ENCODE results near the gene PROB1. TPM values are rescaled to one million over a fixed set of nuclear protein-coding genes. Genes with fewer than 3 reads are reported as not detected.
"Not testable (repeated sequence)": the region's sequence is repeated elsewhere in the genome, so short reads cannot be mapped to it uniquely, and the experiment has no call there.

The PROB1 gene
- total RNA-seq, 1 experiment from 2014 or later = 0.78 TPM

DNA sequence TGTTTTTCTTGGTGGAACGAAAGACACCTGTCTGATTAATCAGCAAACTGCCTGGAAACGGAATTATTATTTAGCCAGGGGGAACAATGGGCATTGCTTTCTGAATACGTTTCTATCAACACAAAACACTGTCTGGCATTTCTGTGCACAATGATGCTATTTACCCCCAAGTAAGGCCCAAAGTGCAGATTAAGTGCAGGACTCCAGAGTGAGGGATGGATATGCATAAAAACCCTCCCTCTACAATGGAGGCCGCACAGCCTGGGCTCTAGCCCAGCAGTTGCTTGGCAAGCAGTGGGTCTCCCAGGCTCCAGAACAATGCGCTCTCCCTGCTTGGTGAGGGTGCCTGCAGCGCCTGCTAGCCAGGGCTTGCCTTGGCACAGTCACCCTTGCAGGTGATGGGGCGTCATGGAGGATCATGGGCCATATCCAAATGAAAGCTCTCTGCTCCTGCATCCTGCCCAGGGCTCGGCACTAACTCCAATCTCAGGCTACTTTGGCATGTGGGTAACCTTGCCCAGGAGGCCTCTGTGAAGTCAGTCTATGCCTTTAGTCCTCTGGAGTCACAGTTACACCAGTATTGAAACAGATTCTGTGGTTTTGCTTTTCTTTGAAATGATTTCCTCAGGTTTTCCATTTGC is 20.4 kb upstream of the PROB1 start:
- in situ Hi-C loops (cut with HindIII; ENCODE audit: low sequenced_read_pairs) = no loop called here
- DNase-seq (ENCODE audit: low spot score) = peak; percentile 80

DNA sequence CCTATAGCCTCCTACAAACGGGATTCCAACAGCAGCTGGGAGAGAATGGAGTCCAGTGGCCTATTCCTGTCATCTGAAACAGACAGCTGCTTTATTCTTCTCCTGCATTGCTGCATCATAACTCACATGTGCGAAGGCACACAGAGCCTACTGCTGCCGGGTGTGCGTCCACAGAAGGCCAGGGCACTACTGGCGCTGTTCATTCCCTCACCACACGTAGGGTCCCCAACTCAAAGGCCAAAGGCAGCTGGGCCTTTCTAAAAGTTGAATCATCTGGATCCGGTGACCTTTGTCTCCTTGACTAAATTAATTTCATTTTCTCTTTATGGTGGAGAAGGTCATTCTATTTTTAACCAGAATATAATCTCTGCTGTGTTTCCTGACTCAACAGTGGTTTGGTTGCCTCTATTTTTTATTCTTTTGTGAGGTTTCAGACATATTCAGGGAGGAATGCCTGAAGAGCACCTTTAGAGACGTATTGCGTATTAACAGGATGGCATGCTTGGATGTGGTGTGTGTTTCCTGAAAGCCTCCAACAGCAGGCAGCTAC is 19.8 kb upstream of the PROB1 start:
- in situ Hi-C loops (cut with HindIII; ENCODE audit: low sequenced_read_pairs) = no loop called here
- no peak for DNase-seq (ENCODE audit: low spot score)

DNA sequence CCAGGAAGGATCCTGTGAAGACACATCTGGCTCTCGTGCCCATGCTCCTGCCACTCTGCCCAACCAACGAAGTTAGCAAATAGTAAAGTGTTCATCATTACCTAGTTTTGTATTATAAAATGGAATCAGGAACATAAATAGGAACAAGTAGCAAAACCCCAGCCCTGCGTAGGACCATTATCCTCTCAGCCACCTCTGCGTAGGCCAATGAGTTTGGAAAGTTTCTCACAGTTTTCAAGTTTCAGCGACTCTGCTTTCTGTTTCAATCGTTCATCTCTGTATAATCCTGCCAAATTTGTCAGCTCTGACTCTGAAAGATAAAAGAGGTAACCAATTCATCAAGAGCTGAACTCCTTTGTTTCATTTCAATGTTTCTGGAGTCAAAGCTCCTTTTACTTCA is 19.1 kb upstream of the PROB1 start:
- in situ Hi-C loops (cut with HindIII; ENCODE audit: low sequenced_read_pairs) = no loop called here
- no peak for DNase-seq (ENCODE audit: low spot score)

DNA sequence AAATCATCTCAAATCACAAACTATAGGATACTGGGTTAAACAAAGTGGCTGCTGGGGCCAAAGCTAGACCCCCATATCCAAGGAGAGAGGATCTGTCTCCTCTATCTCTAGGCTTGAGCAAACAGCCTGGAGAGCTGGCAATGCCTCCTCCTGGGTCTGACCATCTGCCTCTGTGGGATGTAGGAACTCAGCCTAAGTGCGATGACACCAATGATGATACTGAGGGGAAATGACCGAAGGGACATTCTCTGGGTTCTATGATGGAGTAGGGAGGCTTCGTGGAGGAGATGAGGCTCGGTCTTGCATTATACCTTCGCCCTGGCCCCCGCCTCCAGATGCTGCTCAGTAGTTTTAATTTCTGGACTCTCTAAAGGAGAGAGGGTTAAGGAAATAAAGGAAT is 18.2 kb upstream of the PROB1 start:
- in situ Hi-C loops (cut with HindIII; ENCODE audit: low sequenced_read_pairs) = no loop called here
- DNase-seq (ENCODE audit: low spot score) = peak; percentile 15

DNA sequence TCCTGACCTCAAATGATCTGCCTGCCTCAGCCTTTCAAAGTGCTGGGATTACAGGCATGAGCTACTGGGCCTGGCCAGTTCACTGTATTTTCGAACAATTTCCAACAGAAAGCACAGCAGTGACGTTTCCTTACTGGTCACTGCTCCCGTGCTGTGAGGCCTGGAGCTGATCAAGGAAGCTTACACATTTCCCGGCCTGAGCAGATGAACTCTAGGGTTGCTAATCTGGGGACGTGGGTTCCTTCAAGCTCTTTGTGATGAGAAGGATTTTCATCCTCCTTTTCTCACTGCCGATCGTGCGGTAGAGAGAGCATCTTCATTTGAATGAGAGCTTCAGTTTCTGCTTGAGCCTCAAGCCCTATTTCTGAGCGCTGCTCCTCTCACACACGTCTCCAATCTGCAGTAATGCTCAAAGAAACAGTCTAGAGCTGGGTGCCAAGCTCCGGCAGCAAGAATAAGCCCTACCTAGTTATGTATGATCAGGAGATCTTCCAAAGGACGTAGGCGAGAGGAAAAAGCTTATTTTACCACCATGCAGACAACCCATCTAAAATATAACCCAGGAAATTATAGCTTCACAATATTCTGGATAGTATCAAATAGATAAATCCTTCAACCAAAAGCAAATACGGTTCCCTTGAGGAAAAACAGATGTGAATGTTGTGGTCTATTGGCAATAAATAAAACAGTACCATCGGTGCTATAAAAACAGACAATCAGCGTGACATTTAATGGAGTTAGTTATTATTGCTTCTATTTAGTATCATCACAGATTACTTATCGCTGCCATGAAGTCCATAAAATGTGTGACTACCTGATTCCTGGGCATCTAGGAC is 16.3 kb upstream of the PROB1 start:
- no peak for DNase-seq (ENCODE audit: low spot score)
- in situ Hi-C loops (cut with HindIII; ENCODE audit: low sequenced_read_pairs) = no loop called here

DNA sequence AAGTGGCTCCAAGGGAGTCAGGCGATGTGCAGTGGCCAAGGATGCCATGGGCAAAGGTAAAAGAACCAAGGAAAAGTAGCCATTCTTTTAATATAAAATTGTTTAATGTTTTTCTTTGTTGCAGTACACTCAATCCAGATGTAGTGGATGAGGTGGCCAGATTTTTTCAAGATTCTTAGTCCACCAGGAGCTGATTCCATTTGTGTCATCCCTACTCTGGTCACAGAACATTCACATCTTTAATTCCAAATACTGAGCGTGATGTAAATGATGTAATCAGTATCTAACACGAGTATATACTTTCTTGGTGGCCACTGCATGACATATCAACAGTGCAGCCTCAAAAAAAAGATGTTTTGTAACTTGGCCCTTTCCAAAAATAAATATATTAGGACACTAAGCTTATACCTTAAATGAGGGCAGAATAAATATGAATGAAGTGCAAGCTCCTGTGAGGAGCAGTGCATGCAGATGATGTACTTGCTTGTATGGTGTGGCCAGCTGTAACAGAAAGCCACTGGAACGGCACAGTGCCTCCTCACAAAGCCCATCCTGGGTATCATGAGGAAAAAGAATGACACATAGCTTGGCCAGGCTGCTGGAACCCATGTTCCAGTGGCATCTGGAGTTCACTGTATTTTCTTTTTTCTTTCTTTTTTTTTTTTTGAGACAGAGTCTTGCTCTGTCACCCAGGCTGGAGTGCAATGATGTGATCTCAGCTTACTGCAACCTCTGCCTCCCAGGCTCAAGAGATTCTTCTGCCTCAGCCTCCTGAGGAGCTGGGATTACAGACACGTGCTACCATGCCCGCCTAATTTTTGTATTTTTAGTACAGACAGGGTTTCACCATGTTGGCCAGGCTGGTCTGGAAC is 15.5 kb upstream of the PROB1 start:
- in situ Hi-C loops (cut with HindIII; ENCODE audit: low sequenced_read_pairs) = no loop called here

DNA sequence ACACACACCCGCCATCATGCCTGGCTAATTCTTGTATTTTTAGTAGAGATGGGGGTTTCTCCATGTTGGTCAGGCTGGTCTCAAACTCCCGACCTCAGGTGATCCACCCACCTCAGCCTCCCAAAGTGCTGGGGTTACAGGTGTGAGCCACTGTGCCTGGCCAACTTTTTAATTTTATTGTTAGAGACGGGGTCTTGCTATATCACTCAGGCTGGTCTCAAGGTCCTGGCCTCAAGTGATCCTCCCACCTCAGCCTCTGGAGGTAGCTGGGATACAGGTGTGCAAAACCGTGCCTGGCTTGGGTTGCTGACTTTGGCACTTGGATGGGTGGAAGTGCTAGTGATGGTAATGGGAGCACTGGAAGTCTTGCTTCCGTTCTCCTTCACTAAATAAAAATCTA is 14.2 kb upstream of the PROB1 start:
- DNase-seq (ENCODE audit: low spot score); in situ Hi-C loops (cut with HindIII; ENCODE audit: low sequenced_read_pairs): not testable (repeated sequence)

More for the DNA sequence above, 15.5 kb upstream of the PROB1 start:
- DNase-seq (ENCODE audit: low spot score) = no peak

DNA sequence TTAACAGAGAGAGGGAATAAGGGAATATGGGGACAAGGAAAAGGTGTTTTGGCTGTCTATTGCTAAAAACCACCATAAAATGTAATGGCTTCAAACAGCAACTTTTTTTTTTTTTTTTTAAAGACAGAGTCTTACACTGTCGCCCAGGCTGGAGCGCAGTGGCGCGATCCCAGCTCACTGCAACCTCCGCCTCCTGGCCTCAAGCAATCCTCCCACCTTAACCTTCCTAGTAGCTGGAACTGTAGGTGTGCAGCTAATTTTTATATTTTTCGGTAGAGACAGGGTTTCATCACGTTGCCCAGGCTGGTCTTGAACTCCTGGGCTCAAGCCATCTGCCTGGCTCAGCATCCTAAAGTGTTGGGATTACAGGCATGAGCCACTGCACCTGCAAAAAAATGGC is 13.3 kb upstream of the PROB1 start:
- no peak for DNase-seq (ENCODE audit: low spot score)
- in situ Hi-C loops (cut with HindIII; ENCODE audit: low sequenced_read_pairs) = no loop called here

DNA sequence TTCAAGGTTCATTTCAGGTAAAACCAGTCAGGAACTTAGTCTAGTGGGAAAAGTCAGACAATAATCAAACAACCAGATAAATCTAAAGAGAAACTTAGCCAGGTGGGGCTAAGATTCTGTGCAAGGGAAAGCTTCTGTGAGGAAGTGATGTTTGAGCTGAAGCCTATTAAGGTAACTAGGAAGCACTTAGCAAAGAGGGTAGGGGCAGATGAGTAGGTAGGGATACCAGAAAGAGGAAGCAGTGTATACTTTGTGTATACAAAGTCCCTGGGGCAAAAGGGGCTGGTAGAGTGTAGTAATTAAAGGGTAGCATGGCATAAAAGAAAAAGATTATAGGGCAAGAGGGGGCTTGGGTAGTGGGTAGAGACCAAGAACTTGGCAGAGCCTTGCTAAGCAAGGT is 12.6 kb upstream of the PROB1 start:
- no peak for DNase-seq (ENCODE audit: low spot score)
- in situ Hi-C loops (cut with HindIII; ENCODE audit: low sequenced_read_pairs) = no loop called here

DNA sequence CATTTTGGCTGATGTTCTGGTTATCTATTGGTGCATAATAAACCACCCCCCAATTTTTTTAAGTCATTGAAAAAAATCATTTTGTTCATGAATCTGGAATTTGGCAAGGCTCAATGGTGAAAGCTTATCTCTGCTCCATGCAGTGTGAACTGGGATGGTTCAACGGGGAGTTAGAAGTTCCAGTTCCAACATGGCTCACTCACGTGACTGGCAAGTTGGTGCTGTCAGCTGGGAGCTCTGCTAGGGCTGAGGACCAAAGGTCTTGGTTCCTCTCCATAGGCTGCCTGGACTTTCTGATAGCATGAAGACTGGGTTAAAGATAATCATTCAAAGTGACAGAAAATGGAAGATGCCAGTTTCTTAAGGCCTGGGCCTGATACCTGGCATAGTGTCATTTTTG is 12.1 kb upstream of the PROB1 start:
- DNase-seq (ENCODE audit: low spot score) = no peak
- in situ Hi-C loops (cut with HindIII; ENCODE audit: low sequenced_read_pairs) = no loop called here

DNA sequence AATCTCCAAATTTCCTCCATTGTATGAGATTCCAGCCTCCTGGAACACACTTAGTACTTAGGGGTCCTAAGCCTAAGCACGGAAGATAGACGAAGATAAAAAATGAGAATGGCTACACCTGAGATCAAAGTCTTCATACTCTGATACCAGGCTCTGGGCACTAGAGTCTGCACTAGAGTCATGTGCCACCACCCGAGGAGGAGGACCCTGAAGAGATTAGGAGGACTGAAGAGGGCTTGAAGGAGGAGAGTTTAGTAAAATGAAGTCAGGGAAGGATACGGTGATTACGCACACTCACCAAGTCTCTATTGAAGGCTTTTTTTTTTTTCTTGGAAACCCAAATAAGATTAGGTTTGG is 9.6 kb upstream of the PROB1 start:
- in situ Hi-C loops (cut with HindIII; ENCODE audit: low sequenced_read_pairs) = no loop called here

DNA sequence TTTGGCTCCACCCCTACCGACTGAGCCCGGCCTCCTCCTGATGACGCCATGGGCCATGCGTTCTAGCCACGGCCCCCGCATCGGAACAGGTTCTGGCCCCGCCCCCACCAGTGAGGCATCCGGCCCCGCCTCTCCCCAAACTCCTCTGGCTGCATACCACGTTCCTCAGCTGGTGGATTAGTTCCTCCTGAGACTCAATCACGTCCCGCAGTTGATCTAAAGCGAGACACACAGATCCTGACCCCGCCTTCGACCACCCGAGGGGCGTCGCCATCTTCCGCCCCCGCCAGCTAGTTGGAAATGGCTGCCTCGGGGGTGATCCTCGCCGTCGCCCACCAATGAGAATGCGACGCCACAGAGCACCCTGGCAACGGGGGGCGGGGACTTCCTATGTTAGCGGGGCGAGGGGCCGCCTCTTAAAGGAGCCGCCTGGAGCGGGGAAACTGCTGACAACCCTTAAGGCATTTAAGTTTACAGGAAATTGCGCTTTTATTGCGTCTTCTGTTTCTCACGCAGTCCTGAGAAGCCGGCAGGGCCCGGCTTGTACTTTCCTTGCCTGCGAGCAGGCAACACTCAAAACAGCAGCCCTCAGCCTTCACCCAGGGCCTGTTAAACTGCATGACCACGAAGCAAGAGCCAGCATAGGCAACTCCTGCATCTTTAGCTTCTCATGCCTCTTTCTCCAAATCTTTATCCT is 9.0 kb upstream of the PROB1 start, which contains the start of gene SPATA24:
Gene SPATA24 (minus strand): TSS at position 303 of the 697 bp plus-strand sequence. CDS start 29 bp downstream, at position 274.
- in situ Hi-C loops (cut with HindIII; ENCODE audit: low sequenced_read_pairs) = no loop called here

More for the DNA sequence above, 9.6 kb upstream of the PROB1 start:
- DNase-seq (ENCODE audit: low spot score) = no peak

DNA sequence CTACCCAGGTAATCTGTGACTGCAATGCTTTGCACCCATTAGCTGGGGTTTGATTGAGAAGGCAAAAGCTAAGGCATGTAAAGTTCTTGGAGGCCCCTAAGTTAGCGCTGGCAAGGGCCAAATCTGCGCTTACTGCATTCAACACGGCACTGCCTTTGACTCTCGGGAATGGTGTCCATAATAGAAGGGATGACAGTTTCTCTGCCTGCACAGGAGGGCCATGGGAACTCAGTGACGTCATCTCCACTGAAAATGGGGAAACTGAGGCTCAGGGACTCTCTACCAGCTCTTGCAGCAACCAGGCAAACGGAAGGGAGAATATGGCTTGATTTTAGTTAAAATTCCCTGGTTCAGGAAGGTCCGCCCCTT is 8.5 kb upstream of the PROB1 start:
- in situ Hi-C loops (cut with HindIII; ENCODE audit: low sequenced_read_pairs) = no loop called here
- no peak for DNase-seq (ENCODE audit: low spot score)

More for the DNA sequence above, 9.0 kb upstream of the PROB1 start, which contains the start of gene SPATA24:
- DNase-seq (ENCODE audit: low spot score) = peak; percentile 98

DNA sequence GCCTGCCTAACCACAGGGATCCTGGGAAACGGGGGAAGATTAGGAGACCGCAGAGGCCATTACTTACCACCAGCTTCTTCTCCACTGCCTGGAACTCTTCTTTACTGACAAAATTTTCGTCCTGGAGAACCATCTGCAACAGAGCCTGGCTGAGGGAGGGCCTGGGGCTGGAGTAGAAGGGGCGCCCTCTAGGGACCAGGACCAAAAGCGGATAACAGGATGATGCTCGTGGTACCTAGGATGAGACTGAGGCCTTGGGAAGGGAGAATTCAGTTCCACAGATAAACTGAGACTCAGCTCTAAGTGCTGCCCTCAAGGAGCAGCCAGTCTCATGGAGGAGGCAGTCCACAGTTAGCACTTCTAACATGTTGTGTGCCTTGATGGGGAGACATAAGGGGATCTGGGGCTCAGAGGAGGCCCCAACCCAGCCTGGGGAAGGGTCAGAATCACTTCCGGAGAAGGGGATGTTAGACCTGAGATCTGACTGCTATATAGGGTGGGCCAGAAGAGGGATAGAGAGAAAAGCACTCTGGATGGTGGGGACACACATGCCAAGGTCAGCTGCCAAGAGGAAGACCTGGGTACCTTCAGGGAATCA is 7.8 kb upstream of the PROB1 start:
- in situ Hi-C loops (cut with HindIII; ENCODE audit: low sequenced_read_pairs) = no loop called here
- no peak for DNase-seq (ENCODE audit: low spot score)

DNA sequence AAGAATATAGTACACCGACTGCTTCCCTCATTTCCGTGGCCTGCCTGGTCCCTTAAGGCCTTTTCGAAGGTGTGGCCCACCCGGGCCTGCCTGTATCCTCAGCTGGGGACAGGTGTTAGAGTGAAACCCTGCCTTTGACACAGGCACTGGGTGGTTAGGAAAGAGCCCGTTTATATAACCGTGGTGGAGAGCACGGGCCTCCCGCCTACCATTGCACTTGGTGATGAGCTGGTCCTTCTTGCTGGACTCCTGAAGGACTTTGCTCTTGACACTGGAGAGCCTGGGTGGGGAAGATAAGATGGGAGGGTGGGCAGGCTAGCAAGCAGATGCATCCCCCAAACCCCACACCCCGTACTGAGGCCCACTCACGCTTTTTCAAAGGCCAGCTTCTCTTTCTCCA is 6.6 kb upstream of the PROB1 start:
- DNase-seq (ENCODE audit: low spot score) = no peak
- in situ Hi-C loops (cut with HindIII; ENCODE audit: low sequenced_read_pairs) = no loop called here

DNA sequence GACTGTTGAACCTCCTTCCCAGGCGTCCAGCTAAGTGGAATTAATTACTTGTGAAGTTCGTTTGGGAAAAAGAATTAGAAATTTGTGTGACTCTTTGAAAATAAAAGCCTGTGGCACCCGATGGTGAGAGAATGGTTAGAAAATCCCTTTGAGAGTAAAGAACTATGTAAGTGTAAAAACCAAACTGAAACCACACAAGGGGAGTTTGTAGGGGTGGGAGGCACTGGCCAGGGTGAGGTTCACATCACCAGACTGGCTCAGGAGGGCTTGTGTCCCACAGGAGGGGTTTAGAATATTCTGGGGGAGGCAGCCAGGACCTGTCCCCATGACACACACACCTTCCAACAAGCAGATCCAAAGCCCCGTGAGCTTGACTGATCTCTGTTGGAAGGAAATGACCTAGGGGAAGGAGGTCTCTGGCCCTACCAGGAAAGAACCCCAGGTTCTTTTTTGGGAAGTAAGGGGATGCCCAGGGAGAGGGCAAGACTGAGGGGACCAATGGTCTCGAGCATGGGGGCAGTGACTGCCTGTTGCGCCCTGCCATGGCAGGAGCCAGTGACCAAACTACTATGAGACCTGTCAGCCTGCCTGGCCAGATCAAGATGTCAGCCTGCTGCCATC is 4.7 kb upstream of the PROB1 start:
- DNase-seq (ENCODE audit: low spot score) = no peak
- in situ Hi-C loops (cut with HindIII; ENCODE audit: low sequenced_read_pairs) = no loop called here

DNA sequence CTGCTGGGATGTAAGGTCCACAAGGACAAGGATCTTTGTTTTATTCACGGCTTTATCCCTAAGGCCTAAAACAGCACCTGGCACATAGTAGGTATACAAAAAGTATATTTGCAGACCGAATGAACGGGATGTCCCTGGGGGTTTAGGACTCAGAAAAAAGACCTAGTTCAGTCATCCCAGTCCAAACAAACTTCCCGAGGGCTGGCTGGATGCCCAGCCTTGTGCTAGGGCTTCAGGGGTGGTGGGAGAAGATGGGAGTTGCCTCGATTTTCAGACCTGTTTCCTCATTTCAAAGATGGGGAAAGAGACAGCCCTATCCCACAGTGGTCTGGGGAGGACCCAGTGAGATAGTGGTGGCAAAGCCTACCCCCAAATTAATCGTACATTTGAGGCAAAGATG is 3.0 kb upstream of the PROB1 start:
- no peak for DNase-seq (ENCODE audit: low spot score)
- in situ Hi-C loops (cut with HindIII; ENCODE audit: low sequenced_read_pairs) = no loop called here

DNA sequence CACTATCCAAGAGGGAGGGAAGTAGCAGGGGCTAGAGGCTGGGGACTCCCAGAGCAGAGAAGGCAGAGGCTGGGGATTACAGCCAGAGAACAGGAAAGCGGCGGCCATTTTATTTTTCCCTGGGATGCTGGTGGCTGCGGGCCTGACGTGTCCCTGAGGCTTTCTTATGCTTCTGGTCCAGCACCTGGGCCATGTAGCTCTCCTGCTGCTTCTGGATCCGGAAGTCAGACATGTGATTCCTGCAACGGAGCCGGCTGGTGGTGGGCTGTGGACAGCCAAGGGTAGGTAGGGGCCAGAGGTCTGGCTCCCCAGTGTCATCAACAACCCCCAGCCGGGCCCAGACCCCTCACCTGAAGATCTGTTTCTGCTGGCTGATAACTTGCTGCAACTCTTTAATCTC is 1.8 kb upstream of the PROB1 start:
- in situ Hi-C loops (cut with HindIII; ENCODE audit: low sequenced_read_pairs) = no loop called here
- no peak for DNase-seq (ENCODE audit: low spot score)
